ENCODE data around the gene CABLES2.

- no peak for TF ChIP-seq CTCF (IDR thresholded peaks at IDR 0.05)
- TF ChIP-seq POLR2A (IDR thresholded peaks at IDR 0.05), result no peak
Observed at GRCh38 chr20:62364911-62365736, 42.0 kb downstream of the CABLES2 start.
